Measurements from ENCODE around the gene PISD. TPM values are rescaled to one million over a fixed set of nuclear protein-coding genes. Genes with fewer than 3 reads are reported as not detected.

PISD gene
- total RNA-seq, 1 experiment from 2014 or later = 46.4 TPM

- no peaks in the 10 kb centered on the region for H3K27me3 ChIP-seq (ENCODE audit: insufficient read depth, low read depth)
- peaks cover 16% of the 10 kb centered on the region for H4K20me1 ChIP-seq (ENCODE audit: insufficient read depth)
- H3K4me1 ChIP-seq (replicated peaks; ENCODE audit: insufficient read depth) = no peaks in the 10 kb centered on the region
- no peaks in the 10 kb centered on the region for H3K9me2 ChIP-seq (ENCODE audit: insufficient read depth)
- H3F3A ChIP-seq (ENCODE audit: insufficient read depth, low read depth) = peaks cover 19% of the 10 kb centered on the region; the same call in 1 of the 2 replicates
- no peaks in the 10 kb centered on the region for H3K36me3 ChIP-seq (ENCODE audit: low read depth)
- no peak overlapping the region for H3K4me2 ChIP-seq
- no peak overlapping the region for H3K27ac ChIP-seq
- no peaks in the 10 kb centered on the region for H3K9me3 ChIP-seq (ENCODE audit: insufficient read depth, low read depth)
- H3K4me3 ChIP-seq = no peak overlapping the region
- CTCF ChIA-PET = no interaction called here
- TF ChIP-seq EZH2 (IDR thresholded peaks at IDR 0.05; ENCODE audit: low read depth) (no peak), CTCF (conservative IDR thresholded peaks at IDR 0.05) (no peak)
- H2AFZ ChIP-seq = no peak overlapping the region
- no peak for DNase-seq
- H3K79me2 ChIP-seq (ENCODE audit: low read depth) = no peaks in the 10 kb centered on the region
- BruUV-seq (replicated peaks) = no TSS peak
- intact Hi-C loops (cut with micrococcal nuclease; ENCODE audit: unreplicated experiment) = no loop called here
- POLR2A ChIA-PET (ENCODE audit: unreplicated experiment) = no interaction called here
Measured at GRCh38 chr22:31614781-31615490, 47.1 kb downstream of the PISD start.

- Histone ChIP-seq H3K27me3 (ENCODE audit: insufficient read depth, low read depth) (no peaks in the 10 kb centered on the region), H3K4me3 (no peak overlapping the region), H2AFZ (no peak overlapping the region), H3K4me1 (replicated peaks; ENCODE audit: insufficient read depth) (no peaks in the 10 kb centered on the region), H3K9me3 (ENCODE audit: insufficient read depth, low read depth) (no peaks in the 10 kb centered on the region), H3K27ac (no peak overlapping the region), H3K9me2 (ENCODE audit: insufficient read depth) (no peaks in the 10 kb centered on the region), H3F3A (ENCODE audit: insufficient read depth, low read depth) (peaks cover 19% of the 10 kb centered on the region; the same call in 1 of the 2 replicates), H3K4me2 (no peak overlapping the region), H3K36me3 (ENCODE audit: low read depth) (no peaks in the 10 kb centered on the region), H3K79me2 (ENCODE audit: low read depth) (no peaks in the 10 kb centered on the region), H4K20me1 (ENCODE audit: insufficient read depth) (peaks cover 11% of the 10 kb centered on the region; the same call in 1 of the 2 replicates)
- ChIA-PET CTCF (no interaction called here), POLR2A (ENCODE audit: unreplicated experiment) (interaction anchor here (0.6 kb wide), 2 partner anchors 16 to 332 kb away, joined by 4 to 6 read pairs; no protein-coding TSS in a partner anchor)
- intact Hi-C loops (cut with micrococcal nuclease; ENCODE audit: unreplicated experiment) = no loop called here
- no peak for DNase-seq
- no TSS peak for BruUV-seq (replicated peaks)
- TF ChIP-seq CTCF (conservative IDR thresholded peaks at IDR 0.05) (no peak), EZH2 (IDR thresholded peaks at IDR 0.05; ENCODE audit: low read depth) (no peak)
Measured at GRCh38 chr22:31613904-31614296, 48.1 kb downstream of the PISD start.

GRCh38 chr22:31613286-31613903 lies 48.6 kb downstream of the PISD start:
- CTCF ChIA-PET = no interaction called here
- Histone ChIP-seq H3K27ac (no peak overlapping the region), H2AFZ (no peak overlapping the region), H3K4me3 (no peak overlapping the region), H3K9me2 (ENCODE audit: insufficient read depth) (no peaks in the 10 kb centered on the region), H3K36me3 (ENCODE audit: low read depth) (no peaks in the 10 kb centered on the region), H3K4me1 (replicated peaks; ENCODE audit: insufficient read depth) (no peaks in the 10 kb centered on the region), H3K4me2 (no peak overlapping the region), H3F3A (ENCODE audit: insufficient read depth, low read depth) (peaks cover 15% of the 10 kb centered on the region; the same call in 1 of the 2 replicates), H3K27me3 (ENCODE audit: insufficient read depth, low read depth) (no peaks in the 10 kb centered on the region), H3K79me2 (ENCODE audit: low read depth) (no peaks in the 10 kb centered on the region), H4K20me1 (ENCODE audit: insufficient read depth) (peaks cover 11% of the 10 kb centered on the region; the same call in 1 of the 2 replicates), H3K9me3 (ENCODE audit: insufficient read depth, low read depth) (no peaks in the 10 kb centered on the region)
- DNase-seq = peak in 1 of 2 experiments; percentile 23
- intact Hi-C loops (cut with micrococcal nuclease; ENCODE audit: unreplicated experiment) = no loop called here
- no TSS peak for BruUV-seq (replicated peaks)
- TF ChIP-seq EZH2 (IDR thresholded peaks at IDR 0.05; ENCODE audit: low read depth) (no peak), CTCF (conservative IDR thresholded peaks at IDR 0.05) (no peak)
- POLR2A ChIA-PET (ENCODE audit: unreplicated experiment) = interaction anchor here (0.6 kb wide), 1 partner anchor 332 kb away, joined by 6 read pairs; no protein-coding TSS in a partner anchor

Measured in PC-9 (cell line).